NCI-H2029 treated with DMSO at 0.1 percent for 48 hours (cell line): ENCODE measurements around the gene SUPT6H.
A peak's percentile ranks its signal among the peaks of the same experiment; 100 is the strongest.

Experiments
- DNase-seq: peaks from one replicate; lab custom pipeline; 2025; lab: John Stamatoyannopoulos, UW

SUPT6H gene

DNA sequence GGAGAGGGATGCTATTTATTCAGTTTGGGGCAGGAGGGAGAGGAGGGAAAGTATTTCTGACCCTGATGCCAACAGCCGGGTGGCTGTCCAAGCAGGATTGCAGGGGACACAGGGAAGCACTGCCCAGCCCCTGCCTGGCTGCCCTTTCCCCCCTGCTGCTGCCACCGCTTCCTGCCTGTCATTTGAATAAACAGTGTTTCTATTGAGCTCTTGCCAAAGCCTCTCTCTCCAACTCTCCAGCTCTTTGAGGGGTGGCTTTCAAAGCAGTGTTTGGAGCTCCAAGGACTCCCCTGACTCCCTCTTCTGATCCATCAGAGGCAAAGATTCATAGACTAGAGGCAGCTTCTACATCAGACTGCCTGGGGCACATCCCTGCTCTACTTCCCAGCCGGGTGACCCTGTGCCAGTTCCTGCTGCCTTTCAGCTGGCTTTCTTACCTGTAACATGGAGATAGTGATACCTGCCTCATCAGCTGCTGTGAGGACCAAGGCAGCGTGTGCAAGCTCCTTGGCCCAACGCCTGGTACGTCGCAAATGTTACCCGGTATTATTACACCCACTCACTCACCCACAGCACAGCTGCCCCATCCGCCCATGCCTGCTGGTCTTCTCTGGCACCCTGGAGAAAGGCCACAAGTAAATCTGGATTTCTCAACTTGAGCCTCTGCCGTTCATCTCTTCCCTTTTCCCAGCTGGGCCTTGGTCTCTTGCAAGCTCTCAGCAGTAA, 40.2 kb downstream of the SUPT6H start:
- DNase-seq = peak; percentile 53

DNA sequence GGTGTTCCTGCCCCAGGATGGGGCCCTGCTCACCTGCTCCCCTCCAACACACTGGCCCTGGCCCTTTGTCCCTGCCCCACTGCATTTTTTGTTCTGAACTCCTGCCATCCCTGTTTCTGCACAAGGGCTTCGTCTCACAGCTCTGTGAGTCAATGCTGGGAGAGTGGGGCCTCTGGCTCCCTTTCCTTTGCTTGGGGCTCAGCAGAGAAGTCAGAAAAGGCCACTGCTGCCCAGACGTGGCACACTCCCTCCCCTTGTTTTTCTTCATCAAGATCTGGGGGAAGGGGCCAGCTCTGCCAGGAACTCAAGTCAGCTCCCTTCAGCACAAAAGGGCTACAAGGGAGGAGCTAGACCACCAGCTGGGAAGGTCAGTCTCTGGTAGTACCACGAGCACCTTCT, 40.7 kb downstream of the SUPT6H start:
- DNase-seq = no peak

DNA sequence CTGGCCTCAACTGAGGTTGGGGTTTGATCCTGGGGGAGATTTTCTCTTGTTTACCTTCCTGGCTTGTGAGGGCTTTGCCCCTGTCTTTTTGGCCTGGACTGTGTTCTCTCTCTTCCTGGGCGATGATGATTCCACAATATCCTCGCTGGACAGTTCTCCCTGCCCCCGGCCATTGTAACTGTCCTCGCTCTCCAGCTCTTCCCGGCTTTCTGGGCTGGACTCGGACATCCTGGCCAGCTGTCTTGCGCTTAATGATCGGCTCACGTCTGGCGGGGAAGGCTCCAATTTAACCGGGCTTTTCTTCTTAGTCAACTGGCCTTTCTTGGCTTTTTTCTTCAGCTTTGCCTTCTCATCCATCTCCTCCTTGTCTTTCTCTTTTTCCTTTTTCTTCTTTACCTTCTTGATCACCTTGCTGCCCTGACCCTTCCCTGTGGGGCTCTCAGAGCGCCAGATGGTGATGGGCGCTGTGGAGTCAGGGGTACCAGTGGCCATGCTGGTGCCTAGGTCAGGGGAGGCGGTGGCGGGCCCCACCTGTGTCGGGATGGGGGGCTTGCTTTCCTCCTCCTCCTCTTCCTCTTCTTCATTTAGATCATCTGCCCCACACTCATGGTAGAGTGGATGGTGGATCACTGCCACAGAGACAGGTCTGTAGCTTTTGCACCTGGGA, 41.7 kb downstream of the SUPT6H start:
- no peak for DNase-seq

DNA sequence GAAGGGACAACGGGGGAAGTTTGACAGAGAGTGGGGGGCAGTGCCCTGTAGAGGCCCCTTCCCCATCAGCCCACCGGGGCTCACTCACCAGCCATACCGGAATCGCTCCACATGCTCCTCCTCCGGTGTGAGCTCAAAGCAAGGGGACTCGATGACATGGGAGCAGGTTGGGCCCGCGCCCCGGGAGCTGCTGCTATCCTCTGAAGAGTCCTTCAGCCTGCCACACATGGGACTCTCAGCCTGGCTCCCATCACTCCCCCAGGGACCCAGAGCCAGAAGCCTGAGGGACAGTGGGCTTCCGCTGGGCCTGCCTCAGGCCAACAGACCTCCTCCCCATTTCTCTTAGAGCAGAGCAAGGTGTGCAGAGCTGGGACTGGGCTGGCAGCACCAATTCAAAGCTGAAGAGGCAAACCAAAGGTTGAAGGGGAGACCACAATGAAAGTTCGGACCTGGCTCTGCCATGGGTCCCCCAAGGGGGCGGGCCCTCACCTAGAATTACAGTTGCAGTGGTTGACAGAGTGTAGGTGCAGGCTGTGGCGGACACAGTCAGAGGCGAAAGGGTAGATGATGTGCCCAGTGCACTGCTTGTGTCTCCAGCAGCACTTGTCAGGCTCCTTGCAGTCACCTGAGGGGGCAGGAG, 42.3 kb downstream of the SUPT6H start:
- DNase-seq = no peak

DNA sequence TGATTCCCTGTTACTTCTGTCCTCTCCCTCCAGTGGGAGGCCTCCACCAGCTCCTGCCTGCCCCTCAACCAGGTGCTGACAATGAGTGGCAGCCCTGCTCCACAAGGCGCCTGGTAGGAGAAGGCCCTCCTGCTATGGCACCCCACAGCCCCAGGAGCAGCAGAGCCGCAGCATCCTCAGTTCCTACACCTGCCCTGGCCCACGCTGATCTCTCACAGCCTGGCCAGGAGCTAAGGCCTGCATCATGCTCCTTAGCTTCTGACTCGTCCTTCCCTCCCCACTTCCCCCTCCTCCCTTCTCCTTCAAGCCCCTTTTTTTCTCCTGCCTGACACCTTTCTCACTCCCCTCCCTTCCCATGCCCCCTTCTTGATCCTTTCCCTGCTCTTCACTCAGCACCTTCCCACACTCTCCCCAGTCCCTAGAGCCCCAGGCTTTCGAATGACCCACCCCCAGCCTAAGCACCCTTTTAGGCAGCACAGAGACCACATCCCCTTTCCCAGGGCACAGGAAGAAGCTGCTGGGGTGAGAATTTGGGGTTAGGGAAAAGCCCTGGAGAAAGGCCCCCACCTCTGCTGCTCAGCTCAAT, 43.2 kb downstream of the SUPT6H start:
- no peak for DNase-seq

DNA sequence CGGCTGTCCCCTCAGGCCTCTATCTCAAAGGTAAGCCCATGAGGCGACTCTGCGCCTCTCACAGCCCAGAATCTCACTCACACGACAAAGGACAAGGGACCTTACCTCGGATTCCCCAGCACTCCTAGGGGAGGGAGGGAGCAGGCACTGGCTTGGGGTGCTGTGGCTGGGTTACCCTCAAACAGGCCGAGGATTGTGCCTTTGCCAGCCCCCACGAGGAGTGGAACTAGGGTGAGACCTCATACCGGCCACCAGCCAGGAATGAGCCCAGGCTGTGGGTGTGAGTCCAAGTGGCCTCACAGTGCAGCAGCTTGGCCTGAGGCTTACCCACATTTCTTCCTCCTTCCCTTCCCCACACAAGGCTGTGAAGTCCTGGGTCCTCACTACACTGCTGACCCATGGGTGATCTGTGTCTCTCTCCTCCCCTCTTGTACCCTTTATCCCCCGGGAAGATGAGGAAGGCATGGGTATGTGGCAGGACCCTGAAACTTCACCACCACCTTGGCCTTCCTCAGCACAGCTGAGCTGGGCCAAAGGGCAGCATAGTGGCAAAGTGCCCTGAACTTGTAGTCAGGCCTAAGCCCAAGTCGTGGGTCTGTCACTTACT, 43.8 kb downstream of the SUPT6H start:
- DNase-seq = no peak

DNA sequence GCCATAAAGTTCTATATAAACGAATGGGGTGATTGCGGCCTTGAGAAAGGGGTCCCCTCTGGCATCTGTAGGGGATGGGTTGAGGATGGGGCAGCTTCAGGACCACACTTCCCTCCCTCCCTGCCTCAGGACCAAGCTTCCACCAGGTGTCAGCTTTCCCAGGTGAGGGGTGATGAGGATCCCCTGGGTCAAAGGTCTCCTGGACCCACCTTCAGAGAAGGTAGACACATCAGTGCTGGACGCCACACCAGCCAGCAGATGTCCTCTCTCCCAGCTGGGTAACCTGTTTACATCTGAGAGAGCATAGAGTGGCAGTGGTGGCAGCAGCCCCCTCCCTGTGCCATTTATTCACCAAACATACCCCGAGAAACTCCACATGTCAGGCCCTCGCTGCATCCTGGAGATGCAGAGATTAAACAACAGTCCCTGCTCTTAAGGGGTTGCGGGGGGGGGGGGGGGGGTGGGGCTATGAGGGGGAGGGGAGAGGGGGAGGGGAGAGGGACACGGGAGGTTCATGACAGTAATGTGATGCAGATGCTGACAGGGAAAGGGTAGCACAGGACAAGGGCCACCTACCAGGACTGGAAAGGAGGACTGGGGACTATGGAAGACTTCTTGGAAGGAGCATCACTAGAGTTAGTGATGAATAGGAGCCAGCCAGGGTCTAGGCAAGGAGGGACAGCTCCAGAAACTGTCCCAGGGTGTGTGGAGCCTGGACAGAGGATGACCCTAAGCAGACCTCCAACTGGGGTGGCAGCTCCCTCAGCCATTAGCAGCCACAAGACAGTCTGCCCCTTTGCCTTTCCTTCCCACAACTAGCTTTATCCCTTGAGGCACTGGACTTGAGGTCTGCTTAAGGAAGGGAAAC, 44.7 kb downstream of the SUPT6H start:
- no peak for DNase-seq

DNA sequence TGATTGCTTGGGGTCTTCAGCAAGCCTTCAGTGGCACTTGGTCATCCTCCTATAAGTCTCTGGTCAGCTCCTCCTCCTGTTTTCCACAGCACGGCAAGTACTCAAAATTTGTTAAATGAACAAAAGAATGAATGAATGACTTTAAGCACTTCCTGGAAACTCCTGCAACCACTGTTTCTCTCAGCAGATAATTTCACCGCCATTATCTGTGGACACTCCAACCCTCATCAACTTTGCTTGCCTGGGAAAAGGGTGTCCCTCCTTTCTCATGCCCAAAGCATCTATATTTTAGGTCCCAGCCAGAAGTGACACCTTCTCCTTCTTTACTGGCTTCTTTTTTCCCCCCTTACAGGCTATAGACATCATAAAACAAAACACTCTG, 45.3 kb downstream of the SUPT6H start:
- DNase-seq = no peak

DNA sequence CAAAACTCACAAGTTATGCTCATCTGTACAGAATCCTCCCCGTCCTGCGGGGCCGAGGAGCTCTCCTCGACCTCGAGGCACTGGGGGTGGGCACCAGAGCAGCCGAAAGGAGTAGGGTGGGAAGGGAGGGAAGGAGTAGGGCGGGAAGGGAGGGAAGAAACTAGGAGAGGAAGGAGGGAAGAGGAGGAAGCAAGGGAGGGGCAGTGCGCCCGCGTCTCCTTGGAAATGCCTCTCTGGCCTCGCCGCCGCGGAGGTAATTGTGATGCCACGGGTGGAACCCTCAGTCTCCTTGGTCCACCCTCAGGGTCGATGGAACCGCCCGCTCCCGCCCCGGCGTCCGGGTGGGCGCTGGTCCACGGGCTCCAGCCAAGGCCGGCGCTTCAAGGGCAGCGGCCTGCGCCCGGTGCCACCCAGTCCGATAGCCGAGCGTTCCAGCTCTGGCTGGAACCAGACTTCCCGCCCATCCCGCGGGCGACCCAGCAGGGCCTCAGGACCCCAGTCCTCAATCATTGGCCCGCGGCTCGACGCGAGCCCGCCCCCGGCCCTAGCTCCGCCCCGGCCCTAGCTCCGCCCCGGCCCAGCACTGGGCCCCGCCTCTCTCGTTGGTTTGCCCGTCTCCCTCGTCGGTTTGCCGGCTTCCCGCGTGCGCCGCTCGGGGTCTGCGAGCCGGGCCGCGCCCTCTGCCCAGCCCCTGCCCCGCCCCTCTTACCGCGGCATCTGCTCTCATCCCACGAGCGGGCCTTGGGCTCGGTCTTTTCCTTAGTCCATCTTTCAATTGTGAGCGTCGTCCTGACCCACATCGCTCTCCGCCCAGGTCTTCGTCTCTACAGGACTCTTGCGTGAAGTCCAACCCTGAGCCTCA, 49.1 kb downstream of the SUPT6H start:
- peak; percentile 43 for DNase-seq

DNA sequence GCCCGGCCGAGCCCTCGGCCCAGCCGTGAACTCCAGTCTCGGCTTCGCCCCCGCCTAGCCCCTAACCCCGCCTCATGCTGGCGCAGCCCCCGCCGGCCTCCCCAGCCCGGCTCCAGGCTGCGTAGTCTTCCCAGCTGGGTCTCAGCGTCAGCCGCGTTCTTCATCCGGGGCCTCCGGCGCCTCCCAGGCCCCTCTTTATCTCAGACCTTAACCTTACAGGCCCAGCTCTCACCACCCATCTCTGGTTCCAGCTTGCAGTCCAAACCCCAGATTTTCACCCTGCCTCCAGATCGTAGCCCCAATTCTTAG, 49.7 kb downstream of the SUPT6H start, which contains the start of gene PROCA1:
Gene PROCA1 (minus strand): TSS at position 166 of the 309 bp plus-strand sequence. CDS start 228 bp downstream, outside the sequence.
- no peak for DNase-seq

DNA sequence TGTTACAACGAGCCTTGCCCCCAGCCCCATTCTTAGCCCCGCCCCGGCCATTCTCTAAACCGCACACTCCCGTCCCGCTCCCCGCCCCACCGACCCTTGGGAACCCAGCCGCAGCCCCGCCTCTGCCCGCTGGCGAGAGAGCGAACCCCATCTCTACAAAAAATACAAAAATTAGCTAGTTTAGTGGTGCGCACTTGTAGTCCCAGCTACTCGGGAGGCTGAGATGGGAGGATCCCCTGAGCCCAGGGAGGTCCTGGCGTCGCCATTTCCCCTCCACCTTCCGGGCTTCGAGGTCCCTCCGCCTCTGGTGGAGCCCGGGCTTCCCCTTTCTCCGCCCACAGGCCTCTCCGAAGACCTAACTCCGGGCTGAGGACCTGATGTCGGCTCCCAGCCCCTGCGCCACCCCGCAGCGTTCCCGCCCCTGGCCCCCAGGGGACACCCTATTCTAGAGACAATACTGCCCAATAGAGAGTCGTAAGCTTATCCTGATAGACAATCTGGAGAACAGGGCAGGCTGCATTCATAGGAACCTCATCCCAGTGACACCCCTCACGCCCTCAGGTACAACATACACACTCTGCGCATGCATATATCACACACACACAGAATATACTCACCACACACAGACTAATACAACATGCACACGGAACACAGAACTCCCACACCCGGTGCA, 50.2 kb downstream of the SUPT6H start:
- no peak for DNase-seq

DNA sequence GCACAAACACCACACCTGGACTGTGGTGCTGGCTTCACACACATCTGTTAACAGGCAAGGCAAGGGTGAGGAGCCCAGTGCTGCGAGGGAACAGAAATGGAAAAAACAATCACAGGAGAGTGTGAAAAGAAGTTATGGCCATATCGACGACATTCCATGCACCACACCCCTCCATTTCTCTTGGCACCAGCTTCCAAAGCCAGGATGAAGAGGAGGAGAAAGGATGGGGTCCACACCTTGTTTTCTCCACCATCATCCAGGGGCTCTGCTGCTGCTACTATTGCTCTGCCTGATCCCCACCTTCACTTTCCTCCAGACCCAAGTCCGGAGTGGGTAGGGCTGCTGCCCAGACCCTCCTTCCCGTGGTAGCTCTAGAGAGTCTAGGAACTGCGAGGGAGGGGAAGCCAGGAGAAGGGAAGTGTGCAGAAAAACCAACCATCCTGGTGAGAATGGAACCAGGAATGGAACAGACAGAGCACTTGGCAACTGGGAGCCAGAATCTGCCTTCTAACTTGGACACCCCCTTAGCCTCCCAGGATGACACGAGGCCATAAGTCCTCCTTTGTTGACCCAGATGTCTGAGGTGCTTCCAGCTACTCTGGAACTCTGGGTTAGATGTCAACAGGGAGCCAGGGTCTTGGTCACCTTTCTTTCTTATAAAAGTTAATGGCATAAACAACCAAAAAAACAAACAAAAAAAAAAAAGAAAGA, 50.9 kb downstream of the SUPT6H start:
- no peak for DNase-seq

DNA sequence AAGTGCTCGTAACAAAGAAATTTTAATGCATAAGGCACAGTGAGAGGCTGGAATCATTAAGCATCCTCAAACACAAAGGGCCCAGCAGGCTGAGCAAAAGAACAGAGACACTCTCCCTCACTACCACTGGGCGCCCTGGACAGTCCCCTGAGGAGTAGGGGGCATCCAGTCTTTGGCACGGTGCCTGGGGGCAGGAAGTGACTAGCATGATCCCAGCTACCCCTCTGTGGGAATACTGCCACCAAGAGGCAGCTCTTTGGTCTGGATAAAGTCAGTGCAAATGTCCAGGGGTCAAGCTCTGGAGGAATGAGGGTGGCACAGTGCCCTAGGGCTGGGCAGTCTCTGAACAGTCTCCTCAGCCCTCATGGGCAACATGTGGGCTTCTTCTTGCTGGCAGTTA, 52.3 kb downstream of the SUPT6H start:
- no peak for DNase-seq

DNA sequence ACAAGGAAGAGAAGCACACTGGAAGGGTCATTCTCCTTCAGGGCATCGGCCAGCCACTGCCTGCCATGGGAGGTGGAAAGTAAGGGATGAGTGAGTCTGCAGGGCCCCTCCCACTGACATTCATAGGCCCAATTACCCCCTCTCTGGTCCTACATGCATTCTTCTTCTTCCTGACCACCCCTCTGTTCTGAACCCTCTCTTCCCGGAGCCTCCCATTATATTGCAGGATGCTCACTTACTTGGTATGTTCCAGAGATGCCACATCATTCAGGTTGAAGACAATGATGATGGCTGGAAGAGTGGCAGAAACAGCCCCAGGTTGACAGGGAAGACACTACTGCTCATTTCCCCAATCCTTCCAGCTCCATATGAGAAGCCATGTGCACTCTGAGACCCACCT, 53.2 kb downstream of the SUPT6H start:
- no peak for DNase-seq

DNA sequence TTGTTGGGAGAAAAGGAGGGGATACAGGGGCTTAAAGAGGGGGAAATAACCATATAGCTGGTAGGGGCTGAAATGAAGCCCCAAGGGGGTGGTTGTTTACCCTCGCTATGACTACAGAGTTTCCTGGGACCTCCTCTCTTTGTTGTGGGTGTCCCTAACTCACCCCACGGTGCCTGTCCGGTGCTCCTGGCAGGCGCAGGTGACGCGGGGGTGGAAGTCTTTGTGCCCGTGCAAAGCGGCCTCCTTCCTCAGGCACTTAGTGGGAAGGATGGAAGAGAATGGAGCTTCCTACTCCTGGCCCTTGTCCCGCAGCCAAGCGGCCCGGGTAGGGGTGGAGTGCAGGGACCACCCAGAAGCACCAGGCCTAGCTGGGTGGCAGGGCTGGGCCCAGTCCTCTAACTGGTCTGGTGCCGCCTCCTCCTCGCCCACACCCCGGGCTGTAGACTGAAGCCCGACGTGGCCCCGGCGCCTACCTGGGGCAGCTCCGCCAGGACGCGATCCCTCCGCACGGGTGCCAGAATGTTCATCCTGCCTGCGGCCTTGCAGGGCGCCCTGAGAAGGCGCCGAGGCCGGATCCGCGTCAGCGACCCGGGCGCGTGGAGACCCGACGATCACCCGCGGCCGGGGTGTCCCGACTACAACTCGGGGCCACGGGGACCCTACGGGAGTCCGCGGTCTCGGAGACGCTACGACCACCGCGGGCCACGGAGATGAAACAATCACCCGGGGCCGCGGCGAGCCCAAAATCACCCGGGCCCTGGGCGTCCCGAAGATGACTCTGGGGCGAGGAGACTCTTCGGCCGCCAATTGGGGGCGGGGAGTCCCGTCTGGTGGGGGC, 55.0 kb downstream of the SUPT6H start:
- no peak for DNase-seq

DNA sequence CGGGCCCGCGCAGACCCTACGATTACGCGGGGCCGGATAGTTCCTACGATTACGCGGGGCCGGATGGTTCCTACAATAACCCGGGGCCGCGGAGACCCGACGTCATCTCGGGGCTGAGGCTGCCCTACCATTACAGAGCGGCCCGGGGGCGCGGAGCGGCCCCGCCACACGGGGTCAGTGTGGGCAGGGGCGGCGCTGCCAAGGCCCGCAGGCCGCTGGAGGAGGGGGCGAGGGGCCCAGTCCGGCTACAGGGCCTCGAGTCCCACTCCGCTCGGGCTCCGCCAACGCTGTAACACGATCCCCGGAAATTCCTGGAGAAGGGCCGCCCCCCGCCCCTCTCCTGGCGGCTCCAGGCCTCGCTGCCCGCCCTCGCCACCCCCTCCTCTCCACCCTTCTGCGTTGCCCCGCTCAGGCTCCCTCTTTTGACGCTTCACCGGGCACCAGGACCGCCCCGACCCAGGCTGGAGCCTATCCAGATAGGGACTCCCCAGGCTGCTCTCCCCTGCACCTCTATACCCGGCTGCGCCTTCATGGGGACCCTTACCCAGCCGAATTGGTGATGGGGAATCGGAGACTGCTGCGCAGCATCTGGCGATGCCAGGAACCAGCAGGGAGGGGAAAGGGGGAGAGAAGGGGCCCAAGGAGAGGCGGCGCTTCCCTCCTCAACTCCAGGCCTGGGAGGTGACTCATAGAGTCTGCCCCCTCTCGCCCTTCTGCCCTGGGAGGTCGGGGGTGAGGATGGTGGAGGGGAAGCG, 55.8 kb downstream of the SUPT6H start, which contains the start of gene RAB34:
Gene RAB34 (minus strand): TSS at position 291 of the 755 bp plus-strand sequence. CDS start 602 bp downstream, outside the sequence.
- DNase-seq = no peak

DNA sequence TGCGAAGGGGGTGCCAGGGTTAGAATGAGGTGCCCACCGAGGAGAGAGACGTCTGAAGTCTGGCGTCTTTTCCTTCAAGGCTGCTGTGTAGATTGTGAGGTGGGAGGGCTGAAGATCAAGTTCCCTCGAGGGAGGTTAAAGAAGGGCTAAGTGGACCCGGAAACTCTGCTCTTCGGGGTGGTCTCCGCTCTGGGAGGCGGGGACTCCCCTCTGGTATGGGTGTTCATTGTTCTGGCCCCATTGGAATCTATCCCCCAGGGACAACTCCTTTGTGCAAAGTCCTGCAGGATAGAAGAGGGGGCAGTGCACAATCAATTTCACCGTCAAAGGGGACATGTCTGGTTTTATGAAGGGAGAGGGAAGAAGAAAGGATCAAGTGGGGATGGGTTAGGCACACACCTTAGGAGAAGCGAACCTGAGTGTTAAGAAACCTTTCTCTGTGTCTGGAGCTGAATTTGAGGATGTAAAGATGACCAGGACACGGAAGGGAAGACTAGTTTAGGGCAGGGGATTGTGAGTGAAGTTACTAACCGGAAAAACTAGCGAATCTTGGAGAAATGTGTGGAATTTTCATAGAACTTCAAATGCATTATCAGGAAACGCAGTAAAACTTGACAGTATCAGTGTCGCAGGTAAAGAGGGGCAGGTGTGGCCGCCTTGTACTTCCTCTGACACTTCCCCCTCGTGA, 56.5 kb downstream of the SUPT6H start:
- no peak for DNase-seq
